ENCODE data around the gene PROK1.

The PROK1 gene

DNA sequence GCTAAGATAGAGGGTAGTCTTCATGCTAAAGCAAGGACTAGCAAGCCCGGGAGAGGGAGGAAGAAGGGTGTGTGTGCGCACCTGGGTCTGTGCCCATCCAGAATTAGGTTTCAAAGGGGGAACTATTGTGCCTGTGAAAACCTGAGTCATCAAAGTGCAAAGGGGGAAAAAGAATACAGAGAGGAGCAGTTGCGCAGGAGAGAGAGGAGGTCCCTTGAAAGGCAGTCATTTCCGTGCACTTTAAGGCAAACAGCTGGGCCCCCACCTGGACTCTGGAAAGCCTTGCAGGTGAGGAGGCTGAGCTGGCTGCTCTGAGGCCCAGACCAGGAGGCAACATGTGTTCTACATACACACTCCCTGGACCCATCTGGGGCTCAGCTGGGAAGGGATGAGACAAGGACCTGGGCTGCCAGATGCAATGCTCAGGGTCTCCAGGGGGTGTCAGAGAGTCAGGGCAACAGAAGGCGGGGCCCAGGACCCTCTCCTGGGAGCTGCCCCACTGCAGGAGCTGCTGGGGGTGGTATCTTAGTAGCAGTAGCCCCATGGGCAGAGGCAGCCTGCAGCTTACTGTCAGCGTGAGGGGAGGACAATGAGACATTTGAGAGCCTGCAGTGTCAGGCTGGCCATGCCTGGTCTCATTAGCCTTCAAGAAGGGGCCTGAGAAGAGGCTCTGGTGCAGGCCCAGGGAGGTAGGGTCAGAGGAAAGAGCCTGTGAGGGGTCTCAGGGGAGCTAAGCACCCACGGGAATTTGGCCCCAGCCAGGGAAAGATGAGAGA, 14.3 kb downstream of the PROK1 start:
- Histone ChIP-seq H3K4me1 (ENCODE audit: insufficient read depth, low read length) (no peaks in the 10 kb centered on the region), H3K36me3 (ENCODE audit: insufficient read depth, low read length) (no peaks in the 10 kb centered on the region), H3K9ac (ENCODE audit: low read depth, low read length) (no peak overlapping the region), H3K9me3 (ENCODE audit: control insufficient read depth, insufficient read depth, low read length) (no peaks in the 10 kb centered on the region)

- Histone ChIP-seq H3K36me3 (ENCODE audit: insufficient read depth, low read length) (no peaks in the 10 kb centered on the region), H3K9ac (ENCODE audit: low read depth, low read length) (no peak overlapping the region), H3K4me1 (ENCODE audit: insufficient read depth, low read length) (no peaks in the 10 kb centered on the region), H3K9me3 (ENCODE audit: control insufficient read depth, insufficient read depth, low read length) (no peaks in the 10 kb centered on the region)
Measured at GRCh38 chr1:110465814-110466380, 14.9 kb downstream of the PROK1 start.

DNA sequence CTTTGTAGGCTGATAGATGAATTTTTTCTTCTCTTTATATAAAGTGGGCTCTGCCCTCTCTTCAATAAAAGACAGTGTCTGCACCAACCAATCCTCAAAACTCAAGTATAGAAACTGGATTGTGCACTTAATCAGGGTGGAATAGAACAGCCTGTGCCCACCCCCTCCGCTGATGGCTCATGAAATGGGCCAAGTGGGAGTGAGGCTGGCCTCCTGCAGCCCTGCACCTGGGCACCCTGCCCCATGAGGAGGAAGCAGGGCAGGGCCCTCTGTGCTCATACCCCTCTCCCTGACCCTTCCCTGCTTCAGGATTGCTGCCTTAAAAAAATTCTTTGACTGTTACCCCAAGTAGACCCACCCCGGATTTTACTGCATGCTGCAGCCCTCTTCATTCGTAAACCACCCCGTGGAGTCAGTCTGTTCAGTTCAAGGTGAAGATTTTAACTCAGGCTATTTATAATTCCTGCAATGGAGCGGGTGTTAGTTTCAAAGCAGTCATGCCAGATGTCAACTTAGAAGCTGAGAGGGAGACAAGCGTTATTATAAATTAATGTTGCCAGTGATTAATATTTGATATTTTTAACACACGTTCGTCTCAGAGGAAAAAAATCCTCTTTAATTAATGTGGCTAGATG, 15.8 kb downstream of the PROK1 start:
- no peak overlapping the region for H3K9ac ChIP-seq (ENCODE audit: low read depth, low read length)
- no peaks in the 10 kb centered on the region for H3K36me3 ChIP-seq (ENCODE audit: insufficient read depth, low read length)
- H3K4me1 ChIP-seq (ENCODE audit: insufficient read depth, low read length), result no peaks in the 10 kb centered on the region
- H3K9me3 ChIP-seq (ENCODE audit: control insufficient read depth, insufficient read depth, low read length), result no peaks in the 10 kb centered on the region

DNA sequence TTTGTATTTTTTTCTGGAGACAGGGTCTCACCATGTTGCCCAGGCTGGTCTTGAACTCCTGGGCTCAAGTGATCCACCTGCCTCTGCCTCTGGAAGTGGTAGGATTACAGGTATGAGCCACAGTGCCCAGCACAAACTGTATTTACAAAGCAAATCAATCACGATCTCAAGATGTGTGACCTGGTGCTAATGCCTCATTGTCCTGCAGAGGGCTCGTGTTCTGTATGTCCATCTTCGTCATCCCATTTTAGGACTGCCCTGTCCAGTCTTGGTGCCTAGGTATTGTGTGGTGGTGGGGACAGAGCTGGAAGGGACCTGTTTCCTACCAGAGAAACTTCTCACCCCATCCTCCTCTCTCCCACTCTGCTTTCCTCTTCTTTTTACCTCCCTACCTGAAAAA, 20.2 kb downstream of the PROK1 start:
- no peak overlapping the region for H3K9ac ChIP-seq (ENCODE audit: low read depth, low read length)
- no peaks in the 10 kb centered on the region for H3K4me1 ChIP-seq (ENCODE audit: insufficient read depth, low read length)
- H3K9me3 ChIP-seq (ENCODE audit: control insufficient read depth, insufficient read depth, low read length), result no peaks in the 10 kb centered on the region
- no peaks in the 10 kb centered on the region for H3K36me3 ChIP-seq (ENCODE audit: insufficient read depth, low read length)

- H3K9me3 ChIP-seq (ENCODE audit: control insufficient read depth, insufficient read depth, low read length), result no peaks in the 10 kb centered on the region
- H3K4me1 ChIP-seq (ENCODE audit: insufficient read depth, low read length), result peaks cover 5% of the 10 kb centered on the region; the same call in 1 of the 2 replicates
- H3K36me3 ChIP-seq (ENCODE audit: insufficient read depth, low read length), result no peaks in the 10 kb centered on the region
- no peak overlapping the region for H3K9ac ChIP-seq (ENCODE audit: low read depth, low read length)
Measured at GRCh38 chr1:110472546-110472945, 21.6 kb downstream of the PROK1 start.

DNA sequence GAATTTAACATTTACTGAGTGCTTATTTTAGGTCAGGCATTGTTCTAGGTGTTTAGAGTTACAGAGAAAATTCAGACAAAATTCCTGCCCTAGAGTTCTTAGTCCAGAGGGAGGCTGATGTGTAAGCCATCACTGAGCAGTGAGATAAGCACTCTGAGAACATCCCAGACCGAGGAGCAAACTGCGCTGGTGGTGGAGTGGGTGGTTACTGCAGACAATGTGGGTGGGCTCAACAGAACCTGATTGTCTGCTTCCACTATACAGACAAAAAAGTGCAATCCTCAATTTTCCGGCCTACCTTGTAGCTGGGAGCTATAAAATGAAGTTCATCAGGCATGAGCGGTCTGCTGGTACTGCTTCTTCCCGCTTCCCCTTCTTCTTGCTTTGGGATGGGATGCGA, 23.5 kb downstream of the PROK1 start:
- no peak overlapping the region for H3K9ac ChIP-seq (ENCODE audit: low read depth, low read length)
- H3K4me1 ChIP-seq (ENCODE audit: insufficient read depth, low read length), result peaks cover 6% of the 10 kb centered on the region; the same call in 1 of the 2 replicates
- H3K9me3 ChIP-seq (ENCODE audit: control insufficient read depth, insufficient read depth, low read length), result no peaks in the 10 kb centered on the region
- no peaks in the 10 kb centered on the region for H3K36me3 ChIP-seq (ENCODE audit: insufficient read depth, low read length)

DNA sequence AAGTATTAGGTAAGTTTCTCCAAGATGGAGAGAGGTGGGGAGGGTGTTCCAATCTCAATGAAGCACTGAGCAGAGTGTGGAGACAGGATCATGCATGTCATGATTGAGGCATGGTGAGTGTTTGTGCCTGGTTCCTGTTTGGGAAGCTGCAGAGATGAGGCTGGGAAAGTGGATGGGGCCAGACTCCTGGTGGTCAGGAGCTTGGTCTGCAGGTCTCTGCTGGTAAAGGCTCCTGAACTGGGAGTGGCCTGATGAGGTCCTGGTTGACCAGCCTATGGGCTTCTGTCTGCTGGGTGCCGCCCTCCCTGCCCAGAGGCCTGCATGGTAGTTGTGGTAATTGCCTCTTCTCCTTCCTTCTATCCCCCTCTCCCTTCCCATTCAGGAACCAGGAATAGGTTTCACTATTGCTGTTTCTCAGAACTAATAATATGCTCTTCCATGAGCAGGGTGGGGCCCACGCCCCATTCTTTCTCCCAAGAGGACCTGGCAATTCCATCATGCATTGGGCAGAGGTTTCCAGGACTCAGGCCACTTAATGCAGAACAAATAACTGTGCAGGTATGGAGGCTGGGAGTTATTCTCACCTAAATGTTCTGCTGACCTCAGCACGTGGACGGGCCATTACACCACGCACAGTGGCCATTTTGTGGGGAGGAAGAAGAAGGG, 24.5 kb downstream of the PROK1 start:
- no peaks in the 10 kb centered on the region for H3K9me3 ChIP-seq (ENCODE audit: control insufficient read depth, insufficient read depth, low read length)
- H3K9ac ChIP-seq (ENCODE audit: low read depth, low read length), result no peak overlapping the region
- no peaks in the 10 kb centered on the region for H3K36me3 ChIP-seq (ENCODE audit: insufficient read depth, low read length)
- H3K4me1 ChIP-seq (ENCODE audit: insufficient read depth, low read length), result peaks cover 6% of the 10 kb centered on the region; the same call in 1 of the 2 replicates

DNA sequence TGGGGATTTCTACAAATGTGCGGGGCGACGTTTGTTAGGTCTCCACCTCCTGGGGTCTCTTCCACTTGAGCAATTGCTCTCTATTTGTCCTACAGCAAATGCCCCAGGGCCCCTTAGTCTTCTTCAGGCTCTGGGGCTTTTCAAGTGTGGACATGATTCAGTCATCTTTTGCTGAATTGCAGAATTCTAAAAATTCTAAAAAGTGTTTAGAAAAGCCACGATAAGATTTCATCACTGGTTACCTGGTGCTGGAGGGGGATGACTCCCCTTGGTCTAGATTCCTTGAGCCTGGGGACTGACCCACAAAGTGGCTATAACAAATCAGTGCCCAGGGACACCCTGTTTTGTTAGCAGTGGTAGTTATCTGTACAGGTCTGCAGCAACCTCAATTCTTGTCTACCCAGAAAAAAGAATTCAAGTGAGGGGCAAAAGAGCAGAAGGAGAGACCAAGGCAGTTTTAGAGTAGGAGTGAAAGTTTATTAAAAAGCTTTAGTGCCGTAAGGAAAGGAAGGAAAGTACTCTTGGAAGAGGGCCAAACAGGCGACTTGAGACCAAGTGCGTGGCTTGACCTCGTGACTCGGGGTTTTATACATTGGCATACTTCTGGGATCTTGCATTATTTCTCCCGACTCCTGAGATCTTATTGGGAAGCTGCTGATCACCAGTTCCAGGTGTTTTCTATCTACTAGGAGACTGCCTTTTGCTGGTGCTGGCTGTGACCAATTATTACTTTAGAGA, 25.2 kb downstream of the PROK1 start:
- Histone ChIP-seq H3K9ac (ENCODE audit: low read depth, low read length) (no peak overlapping the region), H3K9me3 (ENCODE audit: control insufficient read depth, insufficient read depth, low read length) (no peaks in the 10 kb centered on the region), H3K36me3 (ENCODE audit: insufficient read depth, low read length) (no peaks in the 10 kb centered on the region), H3K4me1 (ENCODE audit: insufficient read depth, low read length) (peaks cover 6% of the 10 kb centered on the region; the same call in 1 of the 2 replicates)

DNA sequence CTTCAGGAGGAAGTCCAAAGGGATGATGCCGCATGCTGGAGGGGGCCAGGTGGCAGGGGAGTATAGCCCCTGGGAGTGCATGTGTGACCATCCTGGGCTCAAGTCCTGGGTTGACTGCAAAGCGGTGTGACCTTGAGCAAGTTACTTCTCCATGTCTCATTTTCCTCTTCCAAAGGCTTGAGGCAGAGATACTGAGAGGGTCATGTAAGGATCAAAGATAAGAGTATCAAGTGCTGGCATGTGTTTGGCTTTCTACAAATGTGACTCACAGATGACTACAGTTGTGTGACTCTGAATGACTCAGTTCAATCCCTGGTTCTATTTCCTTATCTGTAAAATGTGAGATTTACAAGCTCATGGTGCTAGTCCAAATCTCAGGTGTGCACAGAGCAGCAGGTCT, 26.1 kb downstream of the PROK1 start:
- Histone ChIP-seq H3K36me3 (ENCODE audit: insufficient read depth, low read length) (no peaks in the 10 kb centered on the region), H3K9ac (ENCODE audit: low read depth, low read length) (no peak overlapping the region), H3K4me1 (ENCODE audit: insufficient read depth, low read length) (peaks cover 13% of the 10 kb centered on the region), H3K9me3 (ENCODE audit: control insufficient read depth, insufficient read depth, low read length) (no peaks in the 10 kb centered on the region)

DNA sequence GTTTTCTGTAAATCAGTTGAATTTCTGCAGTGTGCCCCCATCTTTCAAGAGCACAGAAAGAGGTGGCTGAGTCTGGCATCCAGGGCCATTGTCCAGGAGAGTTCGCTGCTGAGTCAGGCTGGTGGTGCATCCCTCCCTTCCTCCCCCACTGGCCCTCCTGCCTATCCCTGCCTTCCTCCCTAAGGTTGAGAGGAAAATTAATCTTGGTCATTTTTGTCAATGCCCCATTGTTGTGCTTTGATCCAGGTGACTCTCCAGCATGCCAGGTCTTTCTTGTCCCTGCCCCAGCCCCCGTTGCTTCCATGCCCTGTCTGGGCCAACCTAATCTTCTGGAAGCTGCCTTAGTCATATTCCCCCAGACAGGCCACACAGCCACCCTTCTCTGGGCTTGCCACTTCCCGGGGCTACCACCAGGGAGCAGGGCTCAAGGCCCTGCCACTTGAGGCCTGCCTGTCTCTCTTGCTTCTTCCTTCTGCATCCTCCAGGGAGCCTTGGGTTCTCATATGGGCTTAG, 26.6 kb downstream of the PROK1 start:
- Histone ChIP-seq H3K9me3 (ENCODE audit: control insufficient read depth, insufficient read depth, low read length) (no peaks in the 10 kb centered on the region), H3K9ac (ENCODE audit: low read depth, low read length) (no peak overlapping the region), H3K4me1 (ENCODE audit: insufficient read depth, low read length) (peaks cover 17% of the 10 kb centered on the region), H3K36me3 (ENCODE audit: insufficient read depth, low read length) (no peaks in the 10 kb centered on the region)

GRCh38 chr1:110477967-110478640, 27.2 kb downstream of the PROK1 start:
- Histone ChIP-seq H3K9ac (ENCODE audit: low read depth, low read length) (no peak overlapping the region), H3K9me3 (ENCODE audit: control insufficient read depth, insufficient read depth, low read length) (no peaks in the 10 kb centered on the region), H3K36me3 (ENCODE audit: insufficient read depth, low read length) (no peaks in the 10 kb centered on the region), H3K4me1 (ENCODE audit: insufficient read depth, low read length) (peaks cover 23% of the 10 kb centered on the region)

- Histone ChIP-seq H3K9ac (ENCODE audit: low read depth, low read length) (no peak overlapping the region), H3K36me3 (ENCODE audit: insufficient read depth, low read length) (no peaks in the 10 kb centered on the region), H3K9me3 (ENCODE audit: control insufficient read depth, insufficient read depth, low read length) (no peaks in the 10 kb centered on the region), H3K4me1 (ENCODE audit: insufficient read depth, low read length) (peaks cover 24% of the 10 kb centered on the region)
Measured at GRCh38 chr1:110478886-110479285, 27.9 kb downstream of the PROK1 start.

DNA sequence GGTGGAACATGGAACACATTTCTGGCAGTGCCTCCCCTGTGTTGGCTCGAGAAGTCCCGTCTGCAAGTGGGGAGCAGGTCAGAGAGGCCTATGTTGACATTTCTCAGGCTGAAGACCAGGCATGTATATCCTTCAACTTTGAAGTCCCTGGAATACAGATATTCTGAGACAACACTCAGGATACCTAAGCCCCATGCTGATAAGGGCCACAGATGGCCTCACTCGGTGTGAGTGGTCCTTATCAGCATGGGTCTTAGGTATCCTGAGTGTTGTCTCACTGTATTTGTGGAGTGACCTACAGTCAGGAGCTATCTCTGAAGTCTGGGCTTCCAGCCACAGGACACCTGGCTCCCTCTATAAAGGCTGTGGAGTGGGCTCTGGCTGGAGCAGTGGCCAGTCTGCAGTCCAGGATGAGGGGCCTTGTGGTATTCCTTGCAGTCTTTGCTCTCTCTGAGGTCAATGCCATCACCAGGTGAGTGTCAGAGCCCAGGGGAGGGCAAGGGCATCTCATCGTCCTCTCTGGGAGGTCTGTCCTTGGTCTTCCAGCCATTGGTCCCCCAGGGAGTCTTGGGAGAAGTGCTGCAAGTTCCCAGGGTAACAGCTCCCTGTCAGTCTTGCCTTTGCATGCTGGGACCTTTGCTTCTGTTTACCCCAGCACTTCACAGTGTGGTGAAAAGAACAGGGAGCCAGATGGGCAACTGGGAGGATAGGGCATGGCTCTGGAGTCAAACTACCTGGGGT, 29.6 kb downstream of the PROK1 start:
- Histone ChIP-seq H3K36me3 (ENCODE audit: insufficient read depth, low read length) (no peaks in the 10 kb centered on the region), H3K9ac (ENCODE audit: low read depth, low read length) (no peak overlapping the region), H3K9me3 (ENCODE audit: control insufficient read depth, insufficient read depth, low read length) (no peaks in the 10 kb centered on the region), H3K4me1 (ENCODE audit: insufficient read depth, low read length) (peaks cover 24% of the 10 kb centered on the region)
